ENCODE results near the gene B3GAT1.

B3GAT1 gene

GRCh38 chr11:134355136-134355535, 56.9 kb downstream of the B3GAT1 start:
- DNase-seq (ENCODE audit: low read depth in 1 of 2, low spot score in 1 of 2): no peak
- Histone ChIP-seq H3K27me3 (ENCODE audit: insufficient read depth, poor library complexity, severe bottlenecking) (no peaks in the 10 kb centered on the region), H3K4me3 (replicated peaks; ENCODE audit: insufficient read depth, low read length) (no peak overlapping the region), H3K27ac (replicated peaks) (no peak overlapping the region)
- TF ChIP-seq, protein P1, sequence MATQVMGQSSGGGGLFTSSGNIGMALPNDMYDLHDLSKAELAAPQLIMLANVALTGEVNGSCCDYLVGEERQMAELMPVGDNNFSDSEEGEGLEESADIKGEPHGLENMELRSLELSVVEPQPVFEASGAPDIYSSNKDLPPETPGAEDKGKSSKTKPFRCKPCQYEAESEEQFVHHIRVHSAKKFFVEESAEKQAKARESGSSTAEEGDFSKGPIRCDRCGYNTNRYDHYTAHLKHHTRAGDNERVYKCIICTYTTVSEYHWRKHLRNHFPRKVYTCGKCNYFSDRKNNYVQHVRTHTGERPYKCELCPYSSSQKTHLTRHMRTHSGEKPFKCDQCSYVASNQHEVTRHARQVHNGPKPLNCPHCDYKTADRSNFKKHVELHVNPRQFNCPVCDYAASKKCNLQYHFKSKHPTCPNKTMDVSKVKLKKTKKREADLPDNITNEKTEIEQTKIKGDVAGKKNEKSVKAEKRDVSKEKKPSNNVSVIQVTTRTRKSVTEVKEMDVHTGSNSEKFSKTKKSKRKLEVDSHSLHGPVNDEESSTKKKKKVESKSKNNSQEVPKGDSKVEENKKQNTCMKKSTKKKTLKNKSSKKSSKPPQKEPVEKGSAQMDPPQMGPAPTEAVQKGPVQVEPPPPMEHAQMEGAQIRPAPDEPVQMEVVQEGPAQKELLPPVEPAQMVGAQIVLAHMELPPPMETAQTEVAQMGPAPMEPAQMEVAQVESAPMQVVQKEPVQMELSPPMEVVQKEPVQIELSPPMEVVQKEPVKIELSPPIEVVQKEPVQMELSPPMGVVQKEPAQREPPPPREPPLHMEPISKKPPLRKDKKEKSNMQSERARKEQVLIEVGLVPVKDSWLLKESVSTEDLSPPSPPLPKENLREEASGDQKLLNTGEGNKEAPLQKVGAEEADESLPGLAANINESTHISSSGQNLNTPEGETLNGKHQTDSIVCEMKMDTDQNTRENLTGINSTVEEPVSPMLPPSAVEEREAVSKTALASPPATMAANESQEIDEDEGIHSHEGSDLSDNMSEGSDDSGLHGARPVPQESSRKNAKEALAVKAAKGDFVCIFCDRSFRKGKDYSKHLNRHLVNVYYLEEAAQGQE (IDR thresholded peaks at IDR 0.05; ENCODE audit: insufficient replicate concordance, low read depth): no peak
- TF ChIP-seq POLR2AphosphoS5 (IDR thresholded peaks at IDR 0.05; ENCODE audit: low read depth) (no peak), SPI1 (IDR thresholded peaks at IDR 0.05; ENCODE audit: borderline replicate concordance, low read depth) (no peak)

- Histone ChIP-seq H3K27ac (replicated peaks) (no peak overlapping the region), H3K4me3 (replicated peaks; ENCODE audit: insufficient read depth, low read length) (no peak overlapping the region), H3K27me3 (ENCODE audit: insufficient read depth, poor library complexity, severe bottlenecking) (no peaks in the 10 kb centered on the region)
- DNase-seq (ENCODE audit: low read depth in 1 of 2, low spot score in 1 of 2): no peak
- no peak for TF ChIP-seq GABPA (IDR thresholded peaks at IDR 0.05; ENCODE audit: low read depth)
- no peak for TF ChIP-seq SPI1 (IDR thresholded peaks at IDR 0.05; ENCODE audit: borderline replicate concordance, low read depth)
- TF ChIP-seq POLR2AphosphoS5 (IDR thresholded peaks at IDR 0.05; ENCODE audit: low read depth): no peak
- no peak for TF ChIP-seq CTCF (IDR thresholded peaks at IDR 0.05; ENCODE audit: insufficient read depth, low read length)
- TF ChIP-seq, protein P1 (IDR thresholded peaks at IDR 0.05; ENCODE audit: insufficient replicate concordance, low read depth): no peak
Observed at GRCh38 chr11:134352111-134352510, 59.9 kb downstream of the B3GAT1 start.

- no peak overlapping the region for H3K4me3 ChIP-seq (replicated peaks; ENCODE audit: insufficient read depth, low read length)
- H3K27me3 ChIP-seq (ENCODE audit: insufficient read depth, poor library complexity, severe bottlenecking): no peaks in the 10 kb centered on the region
- DNase-seq (ENCODE audit: low read depth in 1 of 2, low spot score in 1 of 2): no peak
- H3K27ac ChIP-seq (replicated peaks): no peak overlapping the region
- TF ChIP-seq GABPA (IDR thresholded peaks at IDR 0.05; ENCODE audit: low read depth) (no peak), CTCF (IDR thresholded peaks at IDR 0.05; ENCODE audit: insufficient read depth, low read length) (no peak), POLR2AphosphoS5 (IDR thresholded peaks at IDR 0.05; ENCODE audit: low read depth) (no peak)
Observed at GRCh38 chr11:134350381-134350780, 61.7 kb downstream of the B3GAT1 start.

DNA sequence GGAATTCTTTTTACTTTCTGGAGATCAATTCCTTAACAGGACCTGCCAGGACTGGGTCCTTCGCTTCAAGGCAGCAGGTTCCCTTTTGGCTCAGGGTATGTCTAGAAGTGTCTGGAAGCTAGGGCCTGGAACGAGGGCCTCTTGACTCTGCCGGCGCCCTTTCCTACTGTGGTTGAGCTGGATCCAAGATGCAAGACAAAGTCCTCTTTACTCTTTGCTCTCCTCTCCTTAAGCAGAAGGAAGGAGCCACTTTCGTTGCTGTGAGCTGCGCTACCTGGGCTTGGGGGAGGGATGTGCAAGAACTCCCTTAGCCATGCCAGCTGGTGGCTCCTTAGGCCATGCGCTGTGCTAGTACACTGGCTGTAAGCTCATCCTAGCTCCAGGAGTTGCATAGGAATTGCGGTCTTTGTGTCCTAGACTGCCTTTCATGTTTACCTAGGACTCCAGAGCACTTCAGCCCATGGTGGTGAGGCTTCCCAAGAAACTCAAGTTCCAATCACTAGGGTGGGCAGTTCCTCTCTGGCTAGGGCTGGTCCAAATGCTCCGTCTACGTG, 62.2 kb downstream of the B3GAT1 start:
- no peak overlapping the region for H3K27ac ChIP-seq (replicated peaks)
- no peak for TF ChIP-seq SPI1 (IDR thresholded peaks at IDR 0.05; ENCODE audit: borderline replicate concordance, low read depth)
- TF ChIP-seq CTCF (IDR thresholded peaks at IDR 0.05; ENCODE audit: insufficient read depth, low read length): no peak
- TF ChIP-seq POLR2AphosphoS5 (IDR thresholded peaks at IDR 0.05; ENCODE audit: low read depth): no peak
- TF ChIP-seq, protein P1 (IDR thresholded peaks at IDR 0.05; ENCODE audit: insufficient replicate concordance, low read depth): no peak
- no peak for DNase-seq (ENCODE audit: low read depth in 1 of 2, low spot score in 1 of 2)
- no peak overlapping the region for H3K4me3 ChIP-seq (replicated peaks; ENCODE audit: insufficient read depth, low read length)
- no peaks in the 10 kb centered on the region for H3K27me3 ChIP-seq (ENCODE audit: insufficient read depth, poor library complexity, severe bottlenecking)

Data from HL-60 (cell line).